BJ (cell line): ENCODE results near the gene TMCO1. TPM values are rescaled to one million over a fixed set of nuclear protein-coding genes. Genes with fewer than 3 reads are reported as not detected.

Experiments
- CTCF ChIA-PET: fragments of 350-600 bp; formaldehyde crosslinking; extraction: SDS; loops from one replicate; lab custom pipeline; 2021; ENCODE audit warnings: antibody characterized with exemption, inconsistent platforms; lab: Yijun Ruan, JAX
- POLR2A ChIA-PET: fragments of 300-600 bp; sonication (Branson Sonifier 250); formaldehyde crosslinking; extraction: SDS; loops from one replicate; lab custom pipeline; 2021; ENCODE audit warnings: antibody characterized with exemption; lab: Charles Lee
- DNase-seq: peaks from one replicate; pipeline ENCODE4 v3.0.0-alpha.2; 2011; ENCODE audit warnings: low read depth
- H3K27me3 ChIP-seq: 2 replicates; pipeline ENCODE4 v1.6.0; 2011; ENCODE audit warnings: low read length; ENCODE audit not compliant: control insufficient read depth, insufficient read depth
- H3K36me3 ChIP-seq: 2 replicates; pipeline ENCODE4 v1.5.1; 2011; ENCODE audit warnings: low read length; ENCODE audit not compliant: control insufficient read depth, insufficient read depth
- H3K4me3 ChIP-seq: 2 replicates; pipeline ENCODE4 v1.5.1; 2011; ENCODE audit warnings: low read depth, mild to moderate bottlenecking, control low read depth, low read length
- polyA plus RNA-seq: library from polyadenylated mRNA; depleted of rRNA; stranded (reverse); fragments of >200 nt; gene quantifications from 2 replicates; pipeline ENCODE4 v1.2.3, GENCODE V29; 2011
- TF ChIP-seq, protein P1 (sequence below): IDR thresholded peaks from 2 replicates; pipeline ENCODE4 v1.5.1; 2011; ENCODE audit warnings: low read depth, mild to moderate bottlenecking, control low read depth, inconsistent platforms, low read length, moderate library complexity; ENCODE audit not compliant: insufficient read depth

TMCO1 gene
- polyA plus RNA-seq, 1 experiment: 203 TPM

GRCh38 chr1:165697491-165697880, 71.2 kb downstream of the TMCO1 start:
- no peaks in the 10 kb centered on the region for H3K36me3 ChIP-seq
- TF ChIP-seq, protein P1, sequence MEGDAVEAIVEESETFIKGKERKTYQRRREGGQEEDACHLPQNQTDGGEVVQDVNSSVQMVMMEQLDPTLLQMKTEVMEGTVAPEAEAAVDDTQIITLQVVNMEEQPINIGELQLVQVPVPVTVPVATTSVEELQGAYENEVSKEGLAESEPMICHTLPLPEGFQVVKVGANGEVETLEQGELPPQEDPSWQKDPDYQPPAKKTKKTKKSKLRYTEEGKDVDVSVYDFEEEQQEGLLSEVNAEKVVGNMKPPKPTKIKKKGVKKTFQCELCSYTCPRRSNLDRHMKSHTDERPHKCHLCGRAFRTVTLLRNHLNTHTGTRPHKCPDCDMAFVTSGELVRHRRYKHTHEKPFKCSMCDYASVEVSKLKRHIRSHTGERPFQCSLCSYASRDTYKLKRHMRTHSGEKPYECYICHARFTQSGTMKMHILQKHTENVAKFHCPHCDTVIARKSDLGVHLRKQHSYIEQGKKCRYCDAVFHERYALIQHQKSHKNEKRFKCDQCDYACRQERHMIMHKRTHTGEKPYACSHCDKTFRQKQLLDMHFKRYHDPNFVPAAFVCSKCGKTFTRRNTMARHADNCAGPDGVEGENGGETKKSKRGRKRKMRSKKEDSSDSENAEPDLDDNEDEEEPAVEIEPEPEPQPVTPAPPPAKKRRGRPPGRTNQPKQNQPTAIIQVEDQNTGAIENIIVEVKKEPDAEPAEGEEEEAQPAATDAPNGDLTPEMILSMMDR: no peak
- ChIA-PET POLR2A (interaction anchor here (0.6 kb wide), 1 partner anchor 223 kb away, joined by 10 read pairs; no protein-coding TSS in a partner anchor), CTCF (interaction anchor here (0.8 to 2.8 kb wide), 5 partner anchors 14 to 216 kb away, joined by 4 to 17 read pairs (median 5); partner anchors contain the start of gene TMCO1)
- DNase-seq: no peak
- peaks cover 3% of the 10 kb centered on the region; the same call in 1 of the 2 replicates for H3K27me3 ChIP-seq
- peak overlapping the region; percentile 63 for H3K4me3 ChIP-seq

- ChIA-PET CTCF (interaction anchor here (0.9 to 2.8 kb wide), 3 partner anchors 35 to 95 kb away, joined by 3 to 17 read pairs (median 5); partner anchors contain the start of gene TMCO1), POLR2A (interaction anchor here (0.6 to 0.7 kb wide), 2 partner anchors 9 to 12 kb away, joined by 3 read pairs; no protein-coding TSS in a partner anchor)
- H3K27me3 ChIP-seq: peaks cover 3% of the 10 kb centered on the region; the same call in 1 of the 2 replicates
- no peak overlapping the region for H3K4me3 ChIP-seq
- peak; percentile 74 for DNase-seq
- no peaks in the 10 kb centered on the region for H3K36me3 ChIP-seq
- TF ChIP-seq, protein P1: no peak
Measured at GRCh38 chr1:165696625-165697100, 72.0 kb downstream of the TMCO1 start.

DNA sequence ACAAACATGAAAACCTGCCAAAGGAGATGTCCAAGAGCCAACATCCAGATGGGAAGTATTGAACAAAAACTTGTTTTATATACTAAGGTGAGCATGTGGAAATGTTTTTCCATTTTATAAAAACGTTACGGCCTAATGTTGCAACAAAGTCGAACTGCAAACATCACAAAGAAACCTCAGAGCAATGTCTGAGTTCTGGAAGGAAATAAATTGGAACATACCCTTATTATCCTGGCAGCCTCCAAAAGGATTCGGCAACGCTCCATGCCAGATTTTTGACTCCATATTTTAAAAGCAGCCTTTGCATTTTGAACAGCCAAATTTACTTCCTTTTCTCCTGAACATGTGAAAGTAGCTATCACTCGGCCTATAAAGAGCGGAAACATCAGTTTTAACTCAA, 73.6 kb downstream of the TMCO1 start:
- Histone ChIP-seq H3K36me3 (peaks cover 3% of the 10 kb centered on the region; the same call in 1 of the 2 replicates), H3K4me3 (no peak overlapping the region), H3K27me3 (no peaks in the 10 kb centered on the region)
- ChIA-PET POLR2A (no interaction called here), CTCF (interaction anchor here (0.6 to 0.9 kb wide), 2 partner anchors 8 to 32 kb away, joined by 3 read pairs; no protein-coding TSS in a partner anchor)
- TF ChIP-seq, protein P1: no peak
- no peak for DNase-seq

DNA sequence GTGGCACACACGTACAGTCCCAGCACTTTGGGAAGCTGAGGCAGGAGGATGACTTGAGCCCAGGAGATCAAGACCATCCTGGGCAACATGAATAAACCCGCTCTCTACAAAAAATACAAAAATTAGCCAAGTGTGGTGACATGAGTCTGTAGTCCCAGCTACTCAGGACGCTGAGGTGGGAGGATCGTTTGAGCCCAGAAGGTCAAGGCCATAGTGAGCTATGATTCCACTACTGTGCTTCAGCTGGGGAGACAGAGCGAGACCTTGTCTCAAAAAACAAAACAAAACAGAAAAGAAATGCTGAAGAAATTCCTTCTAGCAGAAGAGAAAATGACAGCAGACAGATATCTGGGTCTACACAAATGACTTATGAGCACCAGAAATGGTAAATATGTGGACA, 80.6 kb downstream of the TMCO1 start:
- no peaks in the 10 kb centered on the region for H3K27me3 ChIP-seq
- CTCF ChIA-PET: no interaction called here
- H3K4me3 ChIP-seq: no peak overlapping the region
- peaks cover 6% of the 10 kb centered on the region; the same call in 1 of the 2 replicates for H3K36me3 ChIP-seq
- TF ChIP-seq, protein P1: no peak
- DNase-seq: no peak
- POLR2A ChIA-PET: interaction anchor here (0.7 kb wide), 1 partner anchor 9 kb away, joined by 3 read pairs; no protein-coding TSS in a partner anchor

DNA sequence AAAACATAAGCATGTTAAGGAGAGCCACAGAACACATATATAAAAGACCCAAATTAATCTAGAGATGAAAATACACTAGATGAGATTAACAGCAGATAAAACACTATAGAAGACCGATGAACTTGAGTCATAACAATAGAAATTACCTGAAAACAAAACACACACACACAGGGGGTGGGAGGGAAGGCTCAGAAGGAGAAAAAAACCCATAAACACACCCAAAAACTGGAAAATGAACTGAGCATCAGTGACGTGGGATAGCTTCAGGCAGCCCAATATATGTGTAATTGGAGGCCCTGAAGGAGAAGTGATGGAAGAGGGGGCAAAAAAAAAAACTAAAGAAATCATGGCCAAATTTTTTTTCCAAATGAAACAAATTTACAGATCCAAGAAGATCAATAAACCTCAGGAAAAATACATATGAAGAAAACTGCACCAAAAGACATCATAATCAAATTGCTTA, 81.7 kb downstream of the TMCO1 start:
- TF ChIP-seq, protein P1: no peak
- ChIA-PET POLR2A (interaction anchor here (0.7 kb wide), 1 partner anchor 10 kb away, joined by 3 read pairs; no protein-coding TSS in a partner anchor), CTCF (interaction anchor here (1.2 kb wide), 1 partner anchor 8 kb away, joined by 3 read pairs; no protein-coding TSS in a partner anchor)
- no peaks in the 10 kb centered on the region for H3K27me3 ChIP-seq
- H3K4me3 ChIP-seq: no peak overlapping the region
- DNase-seq: no peak
- H3K36me3 ChIP-seq: peaks cover 10% of the 10 kb centered on the region
